ENCODE results near the gene B3GAT1. TPM values are rescaled to one million over a fixed set of nuclear protein-coding genes. Genes with fewer than 3 reads are reported as not detected.

Gene B3GAT1
- total RNA-seq, 1 experiment from 2014 or later: not detected

- Histone ChIP-seq H3K4me1 (ENCODE audit: control insufficient read depth in 1 of 2, insufficient read depth in 2 of 2, low read length in 2 of 2) (no peaks in the 10 kb centered on the region), H3K27ac (ENCODE audit: low read depth, low read length) (no peak overlapping the region), H4K20me1 (ENCODE audit: insufficient read depth) (no peaks in the 10 kb centered on the region), H2AFZ (ENCODE audit: low read depth, low read length, poor library complexity, severe bottlenecking) (no peak overlapping the region), H3K4me3 (replicated peaks in 1 of 2; ENCODE audit: low read depth in 1 of 2, low read length in 2 of 2) (no peak overlapping the region), H3K4me2 (ENCODE audit: low read length) (no peak overlapping the region), H3K27me3 (ENCODE audit: insufficient read depth, low read length) (no peaks in the 10 kb centered on the region), H3K36me3 (ENCODE audit: control insufficient read depth in 1 of 2, insufficient read depth in 2 of 2, low read length in 2 of 2) (no peaks in the 10 kb centered on the region), H3K9ac (ENCODE audit: low read length) (no peak overlapping the region), H3K9me3 (ENCODE audit: control insufficient read depth in 1 of 2, insufficient read depth in 1 of 2, low read depth in 1 of 2, low read length in 2 of 2) (no peaks in the 10 kb centered on the region), H3K9me2 (ENCODE audit: insufficient read depth) (no peaks in the 10 kb centered on the region), H3K79me2 (ENCODE audit: insufficient read depth, low read length) (no peaks in the 10 kb centered on the region)
- DNase-seq (ENCODE audit: low read depth, low spot score) (no peak), ATAC-seq (no peak)
- TF ChIP-seq ZNF274 (IDR thresholded peaks at IDR 0.05; ENCODE audit: low read depth, low read length) (no peak), CTCF (IDR thresholded peaks at IDR 0.05 in 2 of 3, conservative IDR thresholded peaks at IDR 0.05 in 1 of 3; ENCODE audit: borderline replicate concordance in 1 of 3, insufficient read depth in 1 of 3, low read depth in 2 of 3, low read length in 2 of 3) (no peak), TCF7L2 (IDR thresholded peaks at IDR 0.05; ENCODE audit: borderline replicate concordance, extremely low read depth, insufficient read depth, insufficient read length) (no peak), MAX (IDR thresholded peaks at IDR 0.05) (no peak), FOSL1 (IDR thresholded peaks at IDR 0.05; ENCODE audit: low read depth) (no peak), CEBPB (IDR thresholded peaks at IDR 0.05; ENCODE audit: low read depth) (no peak), SP1 (IDR thresholded peaks at IDR 0.05; ENCODE audit: low read depth) (no peak), SRF (IDR thresholded peaks at IDR 0.05; ENCODE audit: low read depth) (no peak), POLR2AphosphoS5 (IDR thresholded peaks at IDR 0.05; ENCODE audit: low read depth, low read length) (no peak), JUND (IDR thresholded peaks at IDR 0.05) (no peak), RAD21 (IDR thresholded peaks at IDR 0.05; ENCODE audit: low read depth) (no peak), EZH2 (IDR thresholded peaks at IDR 0.05) (no peak), YY1 (IDR thresholded peaks at IDR 0.05; ENCODE audit: extremely low read depth, insufficient replicate concordance, low read depth, low read length) (no peak), ELF1 (IDR thresholded peaks at IDR 0.05; ENCODE audit: borderline replicate concordance, low read depth) (no peak), EZH2phosphoT487 (IDR thresholded peaks at IDR 0.05; ENCODE audit: borderline replicate concordance) (no peak), REST (IDR thresholded peaks at IDR 0.05; ENCODE audit: low read depth) (no peak), ATF3 (IDR thresholded peaks at IDR 0.05) (no peak)
- TF ChIP-seq, protein P1, sequence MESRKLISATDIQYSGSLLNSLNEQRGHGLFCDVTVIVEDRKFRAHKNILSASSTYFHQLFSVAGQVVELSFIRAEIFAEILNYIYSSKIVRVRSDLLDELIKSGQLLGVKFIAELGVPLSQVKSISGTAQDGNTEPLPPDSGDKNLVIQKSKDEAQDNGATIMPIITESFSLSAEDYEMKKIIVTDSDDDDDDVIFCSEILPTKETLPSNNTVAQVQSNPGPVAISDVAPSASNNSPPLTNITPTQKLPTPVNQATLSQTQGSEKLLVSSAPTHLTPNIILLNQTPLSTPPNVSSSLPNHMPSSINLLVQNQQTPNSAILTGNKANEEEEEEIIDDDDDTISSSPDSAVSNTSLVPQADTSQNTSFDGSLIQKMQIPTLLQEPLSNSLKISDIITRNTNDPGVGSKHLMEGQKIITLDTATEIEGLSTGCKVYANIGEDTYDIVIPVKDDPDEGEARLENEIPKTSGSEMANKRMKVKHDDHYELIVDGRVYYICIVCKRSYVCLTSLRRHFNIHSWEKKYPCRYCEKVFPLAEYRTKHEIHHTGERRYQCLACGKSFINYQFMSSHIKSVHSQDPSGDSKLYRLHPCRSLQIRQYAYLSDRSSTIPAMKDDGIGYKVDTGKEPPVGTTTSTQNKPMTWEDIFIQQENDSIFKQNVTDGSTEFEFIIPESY (IDR thresholded peaks at IDR 0.05; ENCODE audit: extremely low read depth, insufficient replicate concordance, low read length): no peak
- BruUV-seq (replicated peaks): no TSS peak
- intact Hi-C loops (cut with micrococcal nuclease): no loop called here
- POLR2A ChIA-PET: no interaction called here
- RAD21 ChIA-PET (ENCODE audit: low non-redundant PET in 1 of 2, low total read pairs in 2 of 2, uncharacterized antibody in 2 of 2, unreplicated experiment in 2 of 2): no interaction called here
- CTCF ChIA-PET: no interaction called here
These were observed 37.9 kb downstream of the B3GAT1 start for GRCh38 chr11:134374171-134374570.

Data from HCT116 (cell line).